ENCODE measurements around the gene ANKS1A.

DNA sequence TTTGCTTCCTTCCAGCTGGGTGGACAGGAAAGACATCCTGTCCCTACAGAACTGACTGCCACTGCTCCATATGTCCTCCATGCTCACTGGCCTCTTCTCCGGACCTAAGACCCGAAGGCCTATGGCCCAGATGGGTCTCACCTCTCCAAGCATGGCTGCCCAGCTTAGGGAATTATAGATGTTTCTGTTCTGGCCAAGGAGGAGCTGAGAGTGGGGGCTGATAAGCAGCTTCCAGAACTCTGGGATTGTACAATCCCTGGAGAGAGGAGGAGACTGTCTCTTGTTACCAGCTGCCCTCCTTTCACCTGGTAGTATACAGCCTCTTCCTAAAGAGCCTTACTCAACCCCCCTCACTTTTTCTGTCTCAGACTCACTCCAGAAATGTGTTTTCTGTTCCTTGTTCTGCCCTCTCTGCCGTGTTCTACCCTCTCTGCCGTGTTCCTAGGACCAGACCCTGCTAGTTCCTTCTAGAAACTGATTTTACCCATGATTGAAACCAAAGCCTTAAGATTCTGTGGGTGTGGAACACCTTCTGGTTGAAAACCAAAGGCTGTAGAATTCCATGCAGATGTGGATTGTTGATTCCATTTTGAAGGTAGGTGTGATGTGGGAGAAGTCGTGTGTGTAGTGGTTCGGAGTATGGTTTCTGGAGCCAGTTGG is 28.7 kb downstream of the ANKS1A start:
- no peak for TF ChIP-seq CTCF (conservative IDR thresholded peaks at IDR 0.05 in 1 of 2, IDR thresholded peaks at IDR 0.05 in 1 of 2; ENCODE audit: extremely low read depth in 1 of 2, insufficient read depth in 1 of 2, low read depth in 1 of 2, low read length in 2 of 2)
- TF ChIP-seq EZH2 (IDR thresholded peaks at IDR 0.05; ENCODE audit: borderline replicate concordance, low read length), result no peak

Data from mammary epithelial cell (primary cell).